ENCODE results near the gene PGAP2. TPM values are rescaled to one million over a fixed set of nuclear protein-coding genes. Genes with fewer than 3 reads are reported as not detected.

Gene PGAP2
- total RNA-seq, 1 donor from 2014 or later = 22.4 TPM

- Mint-ChIP-seq H3K4me3 (ENCODE audit: unreplicated experiment) (peak overlapping the region; percentile 82), H3K36me3 (ENCODE audit: low read depth, unreplicated experiment) (no peaks in the 10 kb centered on the region), H3K4me1 (ENCODE audit: low read depth, unreplicated experiment) (peaks cover 18% of the 10 kb centered on the region), H3K27ac (ENCODE audit: unreplicated experiment) (peak overlapping the region; percentile 75), H3K9me3 (ENCODE audit: unreplicated experiment) (no peaks in the 10 kb centered on the region), H3K27me3 (ENCODE audit: low read depth, unreplicated experiment) (no peaks in the 10 kb centered on the region)
- Histone ChIP-seq H2AFZ (ENCODE audit: low read depth, low read length) (peak overlapping the region; percentile 65), H3K4me2 (ENCODE audit: low read length) (peak overlapping the region; percentile 95), H3K4me1 (ENCODE audit: insufficient read depth, low read length) (peaks cover 13% of the 10 kb centered on the region), H3K9me3 (ENCODE audit: insufficient read depth, low read depth, low read length) (no peaks in the 10 kb centered on the region), H3K36me3 (ENCODE audit: insufficient read depth, low read length) (no peaks in the 10 kb centered on the region), H3K27ac (ENCODE audit: low read depth, low read length) (no peak overlapping the region), H3K4me3 (ENCODE audit: insufficient read depth, low read depth, low read length) (no peak overlapping the region), H4K20me1 (ENCODE audit: insufficient read depth, low read length) (peaks cover 17% of the 10 kb centered on the region), H3K9ac (ENCODE audit: low read length) (no peak overlapping the region), H3K79me2 (ENCODE audit: insufficient read depth, low read length) (peaks cover 26% of the 10 kb centered on the region), H3K27me3 (ENCODE audit: insufficient read depth, low read length) (no peaks in the 10 kb centered on the region)
- DNase-seq (ENCODE audit: low read depth) (no peak), FAIRE-seq (no peak)
- TF ChIP-seq CTCF (IDR thresholded peaks at IDR 0.05; ENCODE audit: insufficient read depth, low read depth, low read length) = no peak
- TF ChIP-seq EZH2 (IDR thresholded peaks at IDR 0.05; ENCODE audit: insufficient read depth, low read length) = no peak
Observed at GRCh38 chr11:3853899-3854659, 45.7 kb downstream of the PGAP2 start.

GRCh38 chr11:3854660-3854976 is 46.3 kb downstream of the PGAP2 start:
- peak overlapping the region; percentile 75 for H3K27ac Mint-ChIP-seq (ENCODE audit: unreplicated experiment)
- Histone ChIP-seq H3K36me3 (ENCODE audit: insufficient read depth, low read length) (no peaks in the 10 kb centered on the region), H3K4me1 (ENCODE audit: insufficient read depth, low read length) (peaks cover 13% of the 10 kb centered on the region), H3K9me3 (ENCODE audit: insufficient read depth, low read depth, low read length) (no peaks in the 10 kb centered on the region), H3K27me3 (ENCODE audit: insufficient read depth, low read length) (no peaks in the 10 kb centered on the region), H4K20me1 (ENCODE audit: insufficient read depth, low read length) (peaks cover 17% of the 10 kb centered on the region), H3K79me2 (ENCODE audit: insufficient read depth, low read length) (peaks cover 28% of the 10 kb centered on the region), H2AFZ (ENCODE audit: low read depth, low read length) (peak overlapping the region; percentile 65), H3K4me2 (ENCODE audit: low read length) (peak overlapping the region; percentile 95), H3K27ac (ENCODE audit: low read depth, low read length) (no peak overlapping the region), H3K4me3 (ENCODE audit: insufficient read depth, low read depth, low read length) (no peak overlapping the region), H3K9ac (ENCODE audit: low read length) (no peak overlapping the region)
- no peaks in the 10 kb centered on the region for H3K9me3 Mint-ChIP-seq (ENCODE audit: unreplicated experiment)
- FAIRE-seq (no peak), DNase-seq (ENCODE audit: low read depth) (no peak)
- H3K4me3 Mint-ChIP-seq (ENCODE audit: unreplicated experiment) = peak overlapping the region; percentile 82
- peaks cover 22% of the 10 kb centered on the region for H3K4me1 Mint-ChIP-seq (ENCODE audit: low read depth, unreplicated experiment)
- no peak for TF ChIP-seq EZH2 (IDR thresholded peaks at IDR 0.05; ENCODE audit: insufficient read depth, low read length)
- no peak for TF ChIP-seq CTCF (IDR thresholded peaks at IDR 0.05; ENCODE audit: insufficient read depth, low read depth, low read length)
- no peaks in the 10 kb centered on the region for H3K27me3 Mint-ChIP-seq (ENCODE audit: low read depth, unreplicated experiment)
- H3K36me3 Mint-ChIP-seq (ENCODE audit: low read depth, unreplicated experiment) = no peaks in the 10 kb centered on the region

Data from astrocyte (in vitro differentiated cells and primary cell).